ENCODE data around the gene HSPA13. TPM values are rescaled to one million over a fixed set of nuclear protein-coding genes. Genes with fewer than 3 reads are reported as not detected.

Gene HSPA13
- total and polyA plus RNA-seq, 10 of the 15 experiments (the other 5 are each of a cell fraction or from before 2014, with no cell fraction given) = 10.0 to 26.9 (median 18.6) TPM

DNA sequence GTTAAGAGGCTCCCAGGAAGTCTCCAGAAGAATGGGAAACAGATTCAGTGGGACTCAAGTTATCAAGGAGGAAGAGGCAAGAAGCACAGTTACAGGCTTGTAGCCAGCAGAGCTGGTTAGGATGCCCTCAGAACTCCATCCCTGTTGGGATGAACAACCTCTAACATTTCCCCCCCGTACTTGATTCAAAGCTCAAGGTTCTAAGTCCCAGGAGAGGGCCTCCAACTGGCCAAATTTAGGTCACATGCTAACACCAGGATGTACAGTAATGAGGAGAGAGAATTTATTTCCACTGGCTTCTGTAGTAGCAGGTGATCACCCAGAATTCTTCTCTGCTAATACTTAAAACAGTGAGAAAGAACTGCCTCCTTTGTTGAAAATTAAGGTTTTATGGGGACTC is 22.3 kb upstream of the HSPA13 start:
- Histone ChIP-seq H2AFZ (ENCODE audit: control insufficient read depth, low read depth, low read length) (no peak overlapping the region; the same call in 1 of the 2 replicates), H3K9me3 (replicated peaks; ENCODE audit: control insufficient read depth, insufficient read depth, low read length) (no peaks in the 10 kb centered on the region; the same call in 2 of the 3 replicates), H3K4me2 (ENCODE audit: control insufficient read depth, insufficient read depth) (no peak overlapping the region), H4K20me1 (ENCODE audit: control insufficient read depth, insufficient read depth) (no peaks in the 10 kb centered on the region), H3K9ac (ENCODE audit: control insufficient read depth, insufficient read depth, low read length) (no peak overlapping the region), H3K36me3 (ENCODE audit: control insufficient read depth in 2 of 2, insufficient read depth in 2 of 2, low read length in 1 of 2) (no peaks in the 10 kb centered on the region), H3K4me3 (no peak overlapping the region), H3K27me3 (replicated peaks in 1 of 2; ENCODE audit: control insufficient read depth in 2 of 2, insufficient read depth in 2 of 2, low read length in 1 of 2) (no peaks in the 10 kb centered on the region), H3K27ac (ENCODE audit: control insufficient read depth, insufficient read depth) (no peak overlapping the region), H3K79me2 (ENCODE audit: control insufficient read depth, insufficient read depth, low read length) (no peaks in the 10 kb centered on the region), H3K4me1 (ENCODE audit: control insufficient read depth, insufficient read depth, low read length) (no peaks in the 10 kb centered on the region)
- ChIA-PET RAD21 (ENCODE audit: unreplicated experiment) (interaction anchor here (0.9 kb wide), 1 partner anchor 48 kb away, joined by 3 read pairs; no protein-coding TSS in a partner anchor), POLR2A (no interaction called here), SMC1A (ENCODE audit: uncharacterized antibody, unreplicated experiment) (interaction anchor here (1.0 to 1.3 kb wide), 3 partner anchors 331 to 1078 kb away, joined by 3 read pairs; no protein-coding TSS in a partner anchor), CTCF (no interaction called here)
- intact Hi-C loops (cut with micrococcal nuclease; ENCODE audit: unreplicated experiment) (no loop called here), in situ Hi-C loops (cut with MboI) (loop anchor here (25.0 kb wide), 1 partner anchor 1182 kb away; no protein-coding TSS in a partner anchor)
- FAIRE-seq (no peak), ATAC-seq (no peak), DNase-seq (ENCODE audit: low read depth, low spot score) (no peak)
- 0% methylated on average over 1 of the region's 1 CpG for WGBS (ENCODE audit: insufficient coverage, insufficient replicate concordance, low lambda C conversion rate, missing lambda C conversion rate)
- BruUV-seq (replicated peaks) = no TSS peak
- TF ChIP-seq IRF5 (IDR thresholded peaks at IDR 0.05; ENCODE audit: borderline replicate concordance) = no peak
- no peak for TF ChIP-seq TARDBP (IDR thresholded peaks at IDR 0.05; ENCODE audit: borderline replicate concordance)
- TF ChIP-seq CEBPZ (IDR thresholded peaks at IDR 0.05; ENCODE audit: low read depth, low read length) = no peak
- no peak for TF ChIP-seq BCL11A (IDR thresholded peaks at IDR 0.05; ENCODE audit: low read depth, low read length)
- no peak for TF ChIP-seq JUNB (IDR thresholded peaks at IDR 0.05)
- TF ChIP-seq POLR2AphosphoS5 (IDR thresholded peaks at IDR 0.05; ENCODE audit: low read length) = no peak
- TF ChIP-seq RELA (IDR thresholded peaks at IDR 0.05; ENCODE audit: borderline replicate concordance, partially characterized antibody) = no peak

Measured in GM12878 (cell line).